ENCODE results near the gene MRTFA. TPM values are rescaled to one million over a fixed set of nuclear protein-coding genes. Genes with fewer than 3 reads are reported as not detected.
"Not testable (repeated sequence)": the region's sequence is repeated elsewhere in the genome, so short reads cannot be mapped to it uniquely, and the experiment has no call there.

The MRTFA gene
- total RNA-seq, 1 donor from 2014 or later = 99.3 TPM

- Histone ChIP-seq H3K27me3 (no peaks in the 10 kb centered on the region), H3K27ac (no peak overlapping the region), H3K4me1 (peaks cover 0 to 8% of the 10 kb centered on the region in 2 donors), H3K36me3 (no peaks in the 10 kb centered on the region), H3K9me3 (peaks cover 0 to 5% of the 10 kb centered on the region in 2 donors), H3K4me3 (no peak overlapping the region)
- no peak for DNase-seq (ENCODE audit: low spot score in 2 of 2)
- no peak for TF ChIP-seq CTCF (IDR thresholded peaks at IDR 0.05)
- intact Hi-C loops (cut with DNase I) = no loop called here
Observed at GRCh38 chr22:40626851-40627250, 9.7 kb downstream of the MRTFA start.

GRCh38 chr22:40625794-40626193, 10.7 kb downstream of the MRTFA start:
- H3K27ac ChIP-seq; DNase-seq (ENCODE audit: low spot score in 2 of 2); H3K27me3 ChIP-seq; H3K4me1 ChIP-seq; intact Hi-C loops (cut with DNase I); H3K4me3 ChIP-seq; H3K36me3 ChIP-seq: not testable (repeated sequence)
- peaks cover 3 to 15% of the 10 kb centered on the region in 2 donors for H3K9me3 ChIP-seq

- H3K27ac ChIP-seq; H3K36me3 ChIP-seq; intact Hi-C loops (cut with DNase I); H3K4me1 ChIP-seq; H3K27me3 ChIP-seq; H3K4me3 ChIP-seq; DNase-seq (ENCODE audit: low spot score in 2 of 2): not testable (repeated sequence)
- H3K9me3 ChIP-seq = peaks cover 7 to 20% of the 10 kb centered on the region in 2 donors
Observed at GRCh38 chr22:40625281-40625680, 11.2 kb downstream of the MRTFA start.

GRCh38 chr22:40624770-40625169, 11.7 kb downstream of the MRTFA start:
- Histone ChIP-seq H3K36me3 (no peaks in the 10 kb centered on the region), H3K9me3 (peaks cover 7 to 20% of the 10 kb centered on the region in 2 donors), H3K27me3 (no peaks in the 10 kb centered on the region), H3K4me3 (no peak overlapping the region), H3K4me1 (peaks cover 0 to 7% of the 10 kb centered on the region in 2 donors), H3K27ac (no peak overlapping the region)
- intact Hi-C loops (cut with DNase I) = no loop called here
- no peak for TF ChIP-seq CTCF (IDR thresholded peaks at IDR 0.05)
- no peak for DNase-seq (ENCODE audit: low spot score in 2 of 2)

GRCh38 chr22:40621309-40622151, 15.0 kb downstream of the MRTFA start:
- intact Hi-C loops (cut with DNase I) = no loop called here
- no peak overlapping the region for H3K27ac ChIP-seq

GRCh38 chr22:40620464-40621046, 16.0 kb downstream of the MRTFA start:
- Histone ChIP-seq H3K9me3 (peaks cover 7 to 20% of the 10 kb centered on the region in 2 donors), H3K27ac (no peak overlapping the region), H3K36me3 (no peaks in the 10 kb centered on the region), H3K4me3 (no peak overlapping the region), H3K27me3 (no peaks in the 10 kb centered on the region), H3K4me1 (no peaks in the 10 kb centered on the region)
- no peak for DNase-seq (ENCODE audit: low spot score in 2 of 2)
- intact Hi-C loops (cut with DNase I) = no loop called here
- TF ChIP-seq CTCF (IDR thresholded peaks at IDR 0.05) = no peak

More at GRCh38 chr22:40621309-40622151, 15.0 kb downstream of the MRTFA start:
- no peak for DNase-seq (ENCODE audit: low spot score in 2 of 2)
- H3K4me1 ChIP-seq = no peaks in the 10 kb centered on the region
- H3K9me3 ChIP-seq = peaks cover 7 to 20% of the 10 kb centered on the region in 2 donors
- H3K4me3 ChIP-seq = no peak overlapping the region
- no peak for TF ChIP-seq CTCF (IDR thresholded peaks at IDR 0.05)
- H3K27me3 ChIP-seq = no peaks in the 10 kb centered on the region
- no peaks in the 10 kb centered on the region for H3K36me3 ChIP-seq

Data from ascending aorta (tissue), 2 donors.